Hematopoietic multipotent progenitor cell (in vitro differentiated cells): ENCODE measurements around the gene DOCK7. TPM values are rescaled to one million over a fixed set of nuclear protein-coding genes. Genes with fewer than 3 reads are reported as not detected.
"Not testable (repeated sequence)": the region's sequence is repeated elsewhere in the genome, so short reads cannot be mapped to it uniquely, and the experiment has no call there.

Source experiments
- DNase-seq, 3 donors: peaks; one replicate each; pipeline ENCODE4 v3.0.0-alpha.2; 2011 to 2015; ENCODE audit warnings: low read depth in 2 of 3, low spot score in 2 of 3
- total RNA-seq: library from RNA; depleted of rRNA; stranded (reverse); fragments of >200 nt; gene quantifications from one replicate; pipeline ENCODE4 v1.2.3, GENCODE V29; 2012

The DOCK7 gene
- total RNA-seq, 1 donor = 15.3 TPM

- peak in 2 of 3 donors; percentile 22 to 51 for DNase-seq
These were observed 149.1 kb downstream of the DOCK7 start for GRCh38 chr1:62539028-62539447.

GRCh38 chr1:62536865-62537264, 151.3 kb downstream of the DOCK7 start:
- DNase-seq = no peak

- DNase-seq = peak in 1 of 3 donors; percentile 25
These were observed 157.6 kb downstream of the DOCK7 start for GRCh38 chr1:62530516-62531154.

- DNase-seq = no peak
These were observed 159.0 kb downstream of the DOCK7 start for GRCh38 chr1:62529227-62529626.

GRCh38 chr1:62528015-62528414, 160.2 kb downstream of the DOCK7 start:
- DNase-seq = peak in 2 of 3 donors; percentile 40 to 59

GRCh38 chr1:62527346-62527745, 160.8 kb downstream of the DOCK7 start:
- not testable (repeated sequence) for DNase-seq

GRCh38 chr1:62523860-62524259, 164.3 kb downstream of the DOCK7 start:
- DNase-seq = no peak

GRCh38 chr1:62516600-62516999, 171.6 kb downstream of the DOCK7 start:
- no peak for DNase-seq

GRCh38 chr1:62514746-62515423, 173.3 kb downstream of the DOCK7 start:
- no peak for DNase-seq

- DNase-seq = no peak
These were observed 175.2 kb downstream of the DOCK7 start for GRCh38 chr1:62513013-62513412.

- DNase-seq = no peak
These were observed 179.2 kb downstream of the DOCK7 start for GRCh38 chr1:62509028-62509427.

- DNase-seq = peak in 2 of 3 donors; percentile 41 to 70
These were observed 179.9 kb downstream of the DOCK7 start for GRCh38 chr1:62508187-62508758.

- DNase-seq = no peak
These were observed 188.0 kb downstream of the DOCK7 start for GRCh38 chr1:62500210-62500609.

- no peak for DNase-seq
These were observed 194.0 kb downstream of the DOCK7 start for GRCh38 chr1:62494137-62494536.

- no peak for DNase-seq
These were observed 194.5 kb downstream of the DOCK7 start for GRCh38 chr1:62493656-62494055.

- DNase-seq = no peak
These were observed 195.7 kb downstream of the DOCK7 start for GRCh38 chr1:62492521-62492920.

GRCh38 chr1:62487956-62488355, 200.2 kb downstream of the DOCK7 start:
- no peak for DNase-seq

- DNase-seq = peak in 1 of 3 donors; percentile 11
These were observed 203.2 kb downstream of the DOCK7 start for GRCh38 chr1:62484824-62485468.

- no peak for DNase-seq
These were observed 206.5 kb downstream of the DOCK7 start for GRCh38 chr1:62481681-62482080.

- no peak for DNase-seq
These were observed 211.5 kb downstream of the DOCK7 start for GRCh38 chr1:62476525-62477219.

- DNase-seq = no peak
These were observed 221.1 kb downstream of the DOCK7 start for GRCh38 chr1:62467092-62467491.
